Caco-2 (cell line): ENCODE data around the gene FMO1. TPM values are rescaled to one million over a fixed set of nuclear protein-coding genes. Genes with fewer than 3 reads are reported as not detected.

Experiments
- BruUV-seq: library from RNA; stranded (reverse); fragments of 400-500 nt; replicated peaks from 2 replicates; lab custom pipeline; 2021; lab: Mats Ljungman, UMichigan
- CTCF ChIA-PET: fragments of 300-600 bp; sonication (Branson Sonifier 250); formaldehyde crosslinking; loops from one replicate; lab custom pipeline; 2022; ENCODE audit warnings: antibody characterized with exemption; lab: Charles Lee
- POLR2A ChIA-PET: fragments of 300-600 bp; sonication (Branson Sonifier 250); formaldehyde crosslinking; loops from one replicate; lab custom pipeline; 2022; ENCODE audit warnings: antibody characterized with exemption; lab: Charles Lee
- DNase-seq, 2 experiments: peaks; one replicate each; pipeline versions ENCODE4 v3.0.0 to v3.0.0-alpha.2; 2020 to 2022
- H3K27me3 ChIP-seq: replicated peaks from 2 replicates; pipeline ENCODE4 v1.6.0; 2011; ENCODE audit warnings: low read length; ENCODE audit not compliant: control insufficient read depth, insufficient read depth
- H3K36me3 ChIP-seq: 2 replicates; pipeline ENCODE4 v1.5.1; 2011; ENCODE audit warnings: low read length; ENCODE audit not compliant: control insufficient read depth, insufficient read depth
- H3K4me1 ChIP-seq: fragments of 250-450 bp; sonication (Bioruptor Pico); 2 replicates; pipeline ENCODE4 v1.5.1; 2020; ENCODE audit warnings: mild to moderate bottlenecking
- H3K4me3 ChIP-seq: 2 replicates; pipeline ENCODE4 v1.5.1; 2011; ENCODE audit warnings: low read depth, mild to moderate bottlenecking, control low read depth, low read length
- H3K9me3 ChIP-seq: fragments of 250-450 bp; sonication (Bioruptor Pico); 2 replicates; pipeline ENCODE4 v1.5.1; 2020; ENCODE audit warnings: mild to moderate bottlenecking, moderate library complexity
- H3K27ac Mint-ChIP-seq: one replicate; pipeline ENCODE4 v1.8.0; 2022; ENCODE audit warnings: mixed read lengths; ENCODE audit not compliant: unreplicated experiment
- H3K27me3 Mint-ChIP-seq: one replicate; pipeline ENCODE4 v1.8.0; 2022; ENCODE audit warnings: mixed read lengths; ENCODE audit not compliant: insufficient read depth, unreplicated experiment
- H3K36me3 Mint-ChIP-seq: one replicate; pipeline ENCODE4 v1.8.0; 2022; ENCODE audit warnings: mild to moderate bottlenecking, mixed read lengths; ENCODE audit not compliant: insufficient read depth, unreplicated experiment
- H3K4me1 Mint-ChIP-seq: one replicate; pipeline ENCODE4 v1.8.0; 2022; ENCODE audit warnings: low read depth, mixed read lengths; ENCODE audit not compliant: unreplicated experiment
- H3K4me3 Mint-ChIP-seq: one replicate; pipeline ENCODE4 v1.8.0; 2022; ENCODE audit warnings: mild to moderate bottlenecking, moderate library complexity, mixed read lengths; ENCODE audit not compliant: unreplicated experiment
- H3K9me3 Mint-ChIP-seq: one replicate; pipeline ENCODE4 v1.8.0; 2022; ENCODE audit warnings: mixed read lengths; ENCODE audit not compliant: unreplicated experiment
- intact Hi-C: fragments of 100-400 bp; cut with micrococcal nuclease; formaldehyde crosslinking; loops from one replicate; pipeline ENCODE4 v1.10.0; 2022; ENCODE audit not compliant: unreplicated experiment
- total RNA-seq: library from RNA; stranded (reverse); gene quantifications from 2 replicates; pipeline ENCODE4 v1.2.3, GENCODE V29; 2022
- TF ChIP-seq, protein P1 (sequence below), 2 experiments: fragments of 200-600 bp in 1 of 2; IDR thresholded peaks; 1 replicate in 1 of 2; 2 replicates in 1 of 2; pipeline versions ENCODE4 v1.5.1 to v1.8.0; 2011 to 2022; ENCODE audit warnings: antibody characterized with exemption in 1 of 2, control low read depth in 1 of 2, inconsistent platforms in 1 of 2, low read depth in 1 of 2, low read length in 1 of 2, mild to moderate bottlenecking in 1 of 2, moderate library complexity in 1 of 2; ENCODE audit not compliant: insufficient read depth in 1 of 2, severe bottlenecking in 1 of 2, unreplicated experiment in 1 of 2

Gene FMO1
- total RNA-seq, 1 experiment from 2014 or later, result not detected

DNA sequence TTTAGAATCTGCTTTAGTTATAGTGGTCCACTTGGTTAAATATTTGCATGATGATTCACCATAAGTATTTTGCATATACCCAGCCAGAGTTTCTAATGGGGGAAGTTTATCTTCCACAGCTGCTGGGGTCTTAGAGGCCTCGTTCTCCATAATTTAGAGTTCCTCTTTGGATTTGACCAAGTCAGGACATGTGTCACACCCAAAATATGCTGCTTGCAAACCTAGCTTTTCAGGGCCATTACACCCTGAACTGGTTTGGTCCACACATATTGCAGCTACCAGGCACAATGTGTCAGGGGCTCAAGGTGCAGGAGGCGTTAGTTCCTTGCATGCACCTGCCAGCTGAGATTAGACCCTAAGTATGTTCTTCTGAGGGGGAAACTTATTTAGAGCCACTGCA, 48.6 kb downstream of the FMO1 start:
- ChIA-PET CTCF (interaction anchor here (1.1 kb wide), 1 partner anchor 26 kb away, joined by 3 read pairs; no protein-coding TSS in a partner anchor), POLR2A (no interaction called here)
- Histone ChIP-seq H3K36me3 (no peaks in the 10 kb centered on the region), H3K4me1 (no peaks in the 10 kb centered on the region), H3K9me3 (peaks cover 15% of the 10 kb centered on the region; the same call in 1 of the 2 replicates), H3K4me3 (no peak overlapping the region), H3K27me3 (no peaks in the 10 kb centered on the region)
- peaks cover 14% of the 10 kb centered on the region for H3K9me3 Mint-ChIP-seq
- no peak overlapping the region for H3K27ac Mint-ChIP-seq
- no TSS peak for BruUV-seq
- no peak for DNase-seq
- H3K4me3 Mint-ChIP-seq, result no peak overlapping the region
- H3K27me3 Mint-ChIP-seq, result no peaks in the 10 kb centered on the region
- TF ChIP-seq, protein P1, sequence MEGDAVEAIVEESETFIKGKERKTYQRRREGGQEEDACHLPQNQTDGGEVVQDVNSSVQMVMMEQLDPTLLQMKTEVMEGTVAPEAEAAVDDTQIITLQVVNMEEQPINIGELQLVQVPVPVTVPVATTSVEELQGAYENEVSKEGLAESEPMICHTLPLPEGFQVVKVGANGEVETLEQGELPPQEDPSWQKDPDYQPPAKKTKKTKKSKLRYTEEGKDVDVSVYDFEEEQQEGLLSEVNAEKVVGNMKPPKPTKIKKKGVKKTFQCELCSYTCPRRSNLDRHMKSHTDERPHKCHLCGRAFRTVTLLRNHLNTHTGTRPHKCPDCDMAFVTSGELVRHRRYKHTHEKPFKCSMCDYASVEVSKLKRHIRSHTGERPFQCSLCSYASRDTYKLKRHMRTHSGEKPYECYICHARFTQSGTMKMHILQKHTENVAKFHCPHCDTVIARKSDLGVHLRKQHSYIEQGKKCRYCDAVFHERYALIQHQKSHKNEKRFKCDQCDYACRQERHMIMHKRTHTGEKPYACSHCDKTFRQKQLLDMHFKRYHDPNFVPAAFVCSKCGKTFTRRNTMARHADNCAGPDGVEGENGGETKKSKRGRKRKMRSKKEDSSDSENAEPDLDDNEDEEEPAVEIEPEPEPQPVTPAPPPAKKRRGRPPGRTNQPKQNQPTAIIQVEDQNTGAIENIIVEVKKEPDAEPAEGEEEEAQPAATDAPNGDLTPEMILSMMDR (IDR thresholded peaks at IDR 0.05; ENCODE audit: insufficient read depth in 1 of 2, low read depth in 1 of 2, low read length in 1 of 2, severe bottlenecking in 1 of 2, unreplicated experiment in 1 of 2), result no peak
- intact Hi-C loops, result no loop called here
- no peaks in the 10 kb centered on the region for H3K4me1 Mint-ChIP-seq
- no peaks in the 10 kb centered on the region for H3K36me3 Mint-ChIP-seq

DNA sequence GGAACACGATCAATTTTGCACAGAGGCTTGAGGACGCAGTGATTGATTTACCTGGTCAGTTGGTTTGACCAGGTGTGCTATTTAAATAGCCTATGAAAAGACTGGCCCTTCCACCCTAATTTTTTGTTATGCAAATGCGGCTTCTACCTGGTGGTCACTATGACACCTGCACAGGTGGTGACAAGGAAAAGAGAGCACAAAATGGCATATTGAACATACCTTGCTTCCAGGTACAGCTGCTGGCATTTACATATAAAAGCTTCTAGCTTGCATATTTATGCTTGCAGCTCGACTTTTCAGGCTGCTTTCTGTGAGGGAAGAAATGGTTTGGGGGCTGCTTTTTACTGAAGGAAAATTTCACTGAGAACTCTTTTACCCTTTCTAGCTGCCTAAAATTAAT, 50.4 kb downstream of the FMO1 start:
- Mint-ChIP-seq H3K9me3 (peaks cover 29% of the 10 kb centered on the region), H3K4me1 (no peaks in the 10 kb centered on the region), H3K27ac (no peak overlapping the region), H3K4me3 (no peak overlapping the region), H3K27me3 (peaks cover 3% of the 10 kb centered on the region), H3K36me3 (no peaks in the 10 kb centered on the region)
- no peak for DNase-seq
- no peaks in the 10 kb centered on the region for H3K27me3 ChIP-seq
- ChIA-PET CTCF (no interaction called here), POLR2A (no interaction called here)
- no peak overlapping the region for H3K4me3 ChIP-seq
- H3K4me1 ChIP-seq, result no peaks in the 10 kb centered on the region
- TF ChIP-seq, protein P1 (IDR thresholded peaks at IDR 0.05; ENCODE audit: insufficient read depth in 1 of 2, low read depth in 1 of 2, low read length in 1 of 2, severe bottlenecking in 1 of 2, unreplicated experiment in 1 of 2), result no peak
- BruUV-seq, result no TSS peak
- no peaks in the 10 kb centered on the region for H3K36me3 ChIP-seq
- intact Hi-C loops, result no loop called here
- H3K9me3 ChIP-seq, result peaks cover 26% of the 10 kb centered on the region; the same call in 1 of the 2 replicates

DNA sequence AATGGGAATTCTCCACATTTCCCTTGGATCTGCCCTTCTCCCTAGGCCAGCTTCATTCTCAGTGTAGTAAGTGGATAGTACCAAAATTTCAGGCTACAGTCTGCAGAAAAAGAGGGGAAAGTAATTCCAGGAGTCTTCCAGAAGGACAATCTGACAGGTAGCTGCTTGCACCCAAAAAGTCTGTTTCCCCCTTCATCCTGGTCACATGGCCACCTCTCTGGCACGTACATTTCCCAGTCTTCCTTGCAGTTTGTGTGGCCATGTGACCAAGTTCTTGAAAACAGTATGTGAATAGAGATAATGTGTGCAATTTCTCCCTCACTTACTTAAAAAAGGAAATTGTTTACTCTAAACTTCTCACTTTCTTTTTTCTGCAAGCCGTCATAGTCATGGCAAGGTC, 51.0 kb downstream of the FMO1 start:
- ChIA-PET POLR2A (no interaction called here), CTCF (no interaction called here)
- TF ChIP-seq, protein P1 (IDR thresholded peaks at IDR 0.05; ENCODE audit: insufficient read depth in 1 of 2, low read depth in 1 of 2, low read length in 1 of 2, severe bottlenecking in 1 of 2, unreplicated experiment in 1 of 2), result no peak
- BruUV-seq, result no TSS peak
- no peaks in the 10 kb centered on the region for H3K36me3 ChIP-seq
- no peak for DNase-seq
- H3K9me3 ChIP-seq, result peaks cover 26% of the 10 kb centered on the region; the same call in 1 of the 2 replicates
- Mint-ChIP-seq H3K4me3 (no peak overlapping the region), H3K4me1 (no peaks in the 10 kb centered on the region), H3K27me3 (peaks cover 3% of the 10 kb centered on the region), H3K36me3 (no peaks in the 10 kb centered on the region), H3K9me3 (peaks cover 29% of the 10 kb centered on the region), H3K27ac (no peak overlapping the region)
- H3K4me3 ChIP-seq, result no peak overlapping the region
- H3K27me3 ChIP-seq, result no peaks in the 10 kb centered on the region
- intact Hi-C loops, result no loop called here
- H3K4me1 ChIP-seq, result no peaks in the 10 kb centered on the region
